Measurements from ENCODE around the gene SLC25A30. TPM values are rescaled to one million over a fixed set of nuclear protein-coding genes. Genes with fewer than 3 reads are reported as not detected.
A peak's percentile ranks its signal among the peaks of the same experiment; 100 is the strongest.

SLC25A30 gene
- total RNA-seq, 6 experiments from 2014 or later = 16.1 to 60.4 (median 45.0) TPM

- WGBS (ENCODE audit: insufficient coverage, low coverage, low lambda C conversion rate, missing lambda C conversion rate) = 82% methylated on average over 5 of the region's 5 CpGs
- Histone ChIP-seq H3K4me1 (peaks cover 0 to 3% (median 0%) of the 10 kb centered on the region in 4 donors), H3K36me3 (no peaks in the 10 kb centered on the region), H3K27me3 (no peaks in the 10 kb centered on the region), H3K27ac (no peak overlapping the region), H3K4me3 (no peak overlapping the region), H3K9me3 (no peaks in the 10 kb centered on the region)
- no peak for DNase-seq
- no peak for ATAC-seq
- intact Hi-C loops (cut with DNase I) = no loop called here
- TF ChIP-seq, protein P1, sequence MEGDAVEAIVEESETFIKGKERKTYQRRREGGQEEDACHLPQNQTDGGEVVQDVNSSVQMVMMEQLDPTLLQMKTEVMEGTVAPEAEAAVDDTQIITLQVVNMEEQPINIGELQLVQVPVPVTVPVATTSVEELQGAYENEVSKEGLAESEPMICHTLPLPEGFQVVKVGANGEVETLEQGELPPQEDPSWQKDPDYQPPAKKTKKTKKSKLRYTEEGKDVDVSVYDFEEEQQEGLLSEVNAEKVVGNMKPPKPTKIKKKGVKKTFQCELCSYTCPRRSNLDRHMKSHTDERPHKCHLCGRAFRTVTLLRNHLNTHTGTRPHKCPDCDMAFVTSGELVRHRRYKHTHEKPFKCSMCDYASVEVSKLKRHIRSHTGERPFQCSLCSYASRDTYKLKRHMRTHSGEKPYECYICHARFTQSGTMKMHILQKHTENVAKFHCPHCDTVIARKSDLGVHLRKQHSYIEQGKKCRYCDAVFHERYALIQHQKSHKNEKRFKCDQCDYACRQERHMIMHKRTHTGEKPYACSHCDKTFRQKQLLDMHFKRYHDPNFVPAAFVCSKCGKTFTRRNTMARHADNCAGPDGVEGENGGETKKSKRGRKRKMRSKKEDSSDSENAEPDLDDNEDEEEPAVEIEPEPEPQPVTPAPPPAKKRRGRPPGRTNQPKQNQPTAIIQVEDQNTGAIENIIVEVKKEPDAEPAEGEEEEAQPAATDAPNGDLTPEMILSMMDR (IDR thresholded peaks at IDR 0.05) = no peak
- no peak for TF ChIP-seq POLR2A (IDR thresholded peaks at IDR 0.05)
Observed at GRCh38 chr13:45373162-45373547, 45.0 kb downstream of the SLC25A30 start.

DNA sequence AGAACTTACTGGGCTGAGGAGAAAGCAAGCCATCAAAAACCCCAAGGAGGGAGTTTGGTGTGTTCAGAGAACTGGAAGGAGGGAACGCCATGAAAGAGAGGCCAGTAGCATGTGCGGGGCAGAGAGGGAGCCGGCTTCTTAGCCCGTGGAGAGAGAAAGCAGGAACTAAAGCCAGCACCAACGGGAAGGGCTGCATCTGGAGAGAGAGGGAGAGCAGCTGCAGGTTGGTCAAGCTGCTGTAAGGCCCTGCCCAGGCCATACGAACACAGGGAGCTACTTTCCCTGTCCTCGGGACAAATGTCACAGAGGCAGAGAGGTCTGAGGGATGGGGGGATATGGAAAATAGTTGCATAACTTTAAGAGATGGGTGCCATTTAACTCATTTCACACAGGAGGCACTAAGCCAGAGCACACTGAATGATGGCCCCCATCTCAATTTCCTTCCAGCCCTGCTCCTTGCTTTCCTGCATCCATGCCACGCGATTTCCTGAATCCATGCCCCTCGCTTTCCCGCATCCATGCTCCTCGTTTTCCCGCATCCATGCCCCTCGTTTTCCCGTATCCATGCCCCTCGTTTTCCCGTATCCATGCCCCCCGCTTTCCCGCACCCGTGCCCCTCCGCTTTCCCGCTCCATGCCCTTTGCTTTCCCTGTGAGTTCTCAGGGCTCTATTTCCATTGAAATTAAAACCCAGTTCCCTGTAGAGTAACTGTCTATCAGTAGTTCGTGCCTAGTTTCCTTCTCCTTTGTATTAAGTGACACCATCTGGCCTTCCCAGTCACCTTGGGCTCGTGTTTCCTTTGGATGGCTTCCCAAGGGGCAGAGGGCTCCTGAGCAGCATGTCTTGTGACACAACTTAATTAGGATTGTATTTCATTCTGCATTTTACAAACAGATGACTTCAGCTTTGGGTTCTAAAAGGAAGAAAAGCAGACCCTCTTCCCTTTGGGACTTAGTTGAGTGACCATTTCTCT, 45.7 kb downstream of the SLC25A30 start:
- 75% methylated on average over 20 of the region's 24 CpGs for WGBS (ENCODE audit: insufficient coverage, low coverage, low lambda C conversion rate, missing lambda C conversion rate)
- Histone ChIP-seq H3K36me3 (no peaks in the 10 kb centered on the region), H3K9me3 (no peaks in the 10 kb centered on the region), H3K4me1 (peaks cover 0 to 3% (median 0%) of the 10 kb centered on the region in 4 donors), H3K27ac (no peak overlapping the region), H3K27me3 (no peaks in the 10 kb centered on the region), H3K4me3 (no peak overlapping the region)
- TF ChIP-seq, protein P1 (IDR thresholded peaks at IDR 0.05) = no peak
- TF ChIP-seq POLR2A (IDR thresholded peaks at IDR 0.05) = no peak
- peak in 3 of 4 donors; percentile 15 to 25 (median 17) for ATAC-seq
- DNase-seq = no peak
- intact Hi-C loops (cut with DNase I) = no loop called here

- intact Hi-C loops (cut with DNase I) = no loop called here
Observed at GRCh38 chr13:45370922-45371406, 47.2 kb downstream of the SLC25A30 start.

GRCh38 chr13:45369116-45369515, 49.1 kb downstream of the SLC25A30 start:
- no peaks in the 10 kb centered on the region for H3K9me3 ChIP-seq
- peaks cover 0 to 3% (median 0%) of the 10 kb centered on the region in 4 donors for H3K4me1 ChIP-seq
- intact Hi-C loops (cut with DNase I) = no loop called here
- TF ChIP-seq, protein P1 (IDR thresholded peaks at IDR 0.05) = no peak
- no peak for TF ChIP-seq POLR2A (IDR thresholded peaks at IDR 0.05)
- no peaks in the 10 kb centered on the region for H3K27me3 ChIP-seq
- 87% methylated on average over 4 of the region's 4 CpGs for WGBS (ENCODE audit: insufficient coverage, low coverage, low lambda C conversion rate, missing lambda C conversion rate)
- ATAC-seq (no peak), DNase-seq (no peak)
- H3K36me3 ChIP-seq = no peaks in the 10 kb centered on the region
- H3K27ac ChIP-seq = no peak overlapping the region
- H3K4me3 ChIP-seq = no peak overlapping the region

More at GRCh38 chr13:45370922-45371406, 47.2 kb downstream of the SLC25A30 start:
- Histone ChIP-seq H3K36me3 (no peaks in the 10 kb centered on the region), H3K27ac (no peak overlapping the region), H3K27me3 (no peaks in the 10 kb centered on the region), H3K9me3 (no peaks in the 10 kb centered on the region), H3K4me1 (peaks cover 0 to 3% (median 0%) of the 10 kb centered on the region in 4 donors), H3K4me3 (no peak overlapping the region)
- ATAC-seq (peak; percentile 82 to 94 (median 90)), DNase-seq (peak; percentile 71 to 73 (median 73))
- 39% methylated on average over 11 of the region's 30 CpGs for WGBS (ENCODE audit: insufficient coverage, low coverage, low lambda C conversion rate, missing lambda C conversion rate)
- TF ChIP-seq POLR2A (IDR thresholded peaks at IDR 0.05) = no peak
- TF ChIP-seq, protein P1 (IDR thresholded peaks at IDR 0.05) = peak; percentile 85 to 97 (median 94)

Measured in right lobe of liver (tissue), 6 donors.